HG03571 (cell line): ENCODE data around the gene FAM193A.
"Not testable (repeated sequence)": the region's sequence is repeated elsewhere in the genome, so short reads cannot be mapped to it uniquely, and the experiment has no call there.

Source experiments
- ATAC-seq: cut with Tn5 transposase; IDR thresholded peaks from one replicate; pipeline ENCODE4 v1.9.1; 2021; ENCODE audit not compliant: unreplicated experiment

Gene FAM193A

DNA sequence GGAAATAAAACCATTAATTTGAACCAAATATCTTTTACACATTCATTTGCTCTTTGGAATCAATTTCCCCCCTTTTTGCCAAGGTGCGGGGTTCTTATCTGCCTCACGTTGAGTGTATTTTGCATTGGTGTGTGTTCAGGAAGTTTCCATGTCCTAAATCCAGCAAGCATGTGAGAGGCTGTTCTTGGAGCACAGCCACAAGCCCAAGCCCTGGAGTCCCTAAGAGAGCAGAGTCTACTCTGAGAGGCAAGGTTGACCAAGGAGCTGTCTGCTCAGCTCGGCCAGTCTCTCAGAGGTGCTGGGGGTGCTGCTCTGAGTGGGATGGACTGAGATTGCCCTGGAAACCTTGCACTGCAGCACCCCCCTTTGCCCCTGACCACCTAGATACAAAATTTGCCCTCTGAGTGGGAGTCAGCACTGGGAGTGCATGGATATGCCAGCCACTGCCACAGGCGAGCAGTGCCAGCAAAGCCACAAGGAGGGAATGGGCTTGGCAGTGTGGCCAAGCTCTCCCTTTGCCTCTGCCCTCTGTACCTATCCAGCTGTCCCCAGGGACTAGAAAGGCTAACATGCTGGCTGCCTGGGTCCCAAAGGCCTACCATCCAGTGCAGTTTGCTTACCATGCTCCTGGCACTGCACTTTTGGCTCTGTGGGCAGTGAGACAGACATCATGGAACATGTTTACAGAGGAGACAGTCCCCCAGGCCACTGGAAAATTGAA is 20.5 kb upstream of the FAM193A start:
- no peak for ATAC-seq

DNA sequence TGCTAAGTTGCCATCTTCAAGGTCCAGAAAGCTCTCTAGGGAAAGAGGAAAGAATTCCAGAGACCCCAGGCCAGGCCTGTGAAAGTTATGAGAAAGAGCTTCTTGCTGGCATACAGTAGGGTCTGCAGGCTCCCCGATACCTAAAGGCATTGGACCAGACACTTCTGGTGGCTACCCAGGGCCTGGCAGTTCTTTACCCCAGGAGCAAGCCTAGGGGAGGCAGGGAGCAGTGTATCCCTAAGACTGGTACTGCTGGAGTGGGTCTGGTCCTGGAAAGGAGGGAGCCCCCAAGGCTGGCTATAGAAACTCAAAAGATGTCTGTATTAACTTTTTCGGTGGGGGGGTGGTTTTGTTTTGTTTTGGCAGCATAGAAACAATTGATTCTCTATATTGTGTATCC is 19.8 kb upstream of the FAM193A start:
- ATAC-seq, result no peak

DNA sequence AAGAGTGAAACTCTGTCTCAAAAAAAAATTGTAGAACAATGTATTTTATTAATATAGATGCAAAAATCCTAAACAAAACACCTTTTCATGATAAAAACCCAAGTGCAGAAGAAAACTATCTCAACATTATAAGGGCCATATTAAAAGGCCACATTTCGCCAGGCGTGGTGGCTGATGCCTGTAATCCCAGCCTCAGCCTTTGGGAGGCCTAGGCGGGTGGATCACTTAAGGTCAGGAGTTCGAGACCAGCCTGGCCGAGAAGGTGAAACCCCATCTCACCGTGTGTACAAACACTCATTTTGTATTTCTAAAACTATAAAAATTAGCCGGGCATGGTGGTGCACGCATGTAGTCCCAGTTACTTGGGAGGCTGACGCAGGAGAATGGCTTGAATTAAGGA is 9.9 kb upstream of the FAM193A start:
- no peak for ATAC-seq

DNA sequence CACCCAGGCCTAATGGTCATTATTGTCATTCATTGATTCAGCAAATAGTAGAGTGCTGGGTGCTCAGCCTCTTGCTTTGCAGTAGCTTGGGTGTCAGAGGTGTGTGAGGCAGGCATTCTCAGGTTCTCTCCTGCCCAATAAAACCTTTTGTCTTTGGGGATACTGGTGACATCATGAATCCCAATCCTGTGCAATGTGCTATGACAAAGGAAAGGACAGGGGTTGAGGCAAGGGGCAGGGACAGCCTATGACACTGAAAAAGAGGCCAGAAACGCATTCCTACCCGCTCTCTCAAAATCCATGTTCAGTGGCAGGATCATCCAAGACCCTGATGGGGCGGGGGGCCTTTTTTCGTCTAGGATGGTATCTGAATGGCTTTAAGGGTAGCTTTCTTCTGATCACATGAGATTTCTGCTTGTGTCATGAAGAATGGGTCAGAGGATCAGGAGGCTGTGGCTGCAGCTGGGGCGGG is 1.5 kb upstream of the FAM193A start:
- no peak for ATAC-seq

DNA sequence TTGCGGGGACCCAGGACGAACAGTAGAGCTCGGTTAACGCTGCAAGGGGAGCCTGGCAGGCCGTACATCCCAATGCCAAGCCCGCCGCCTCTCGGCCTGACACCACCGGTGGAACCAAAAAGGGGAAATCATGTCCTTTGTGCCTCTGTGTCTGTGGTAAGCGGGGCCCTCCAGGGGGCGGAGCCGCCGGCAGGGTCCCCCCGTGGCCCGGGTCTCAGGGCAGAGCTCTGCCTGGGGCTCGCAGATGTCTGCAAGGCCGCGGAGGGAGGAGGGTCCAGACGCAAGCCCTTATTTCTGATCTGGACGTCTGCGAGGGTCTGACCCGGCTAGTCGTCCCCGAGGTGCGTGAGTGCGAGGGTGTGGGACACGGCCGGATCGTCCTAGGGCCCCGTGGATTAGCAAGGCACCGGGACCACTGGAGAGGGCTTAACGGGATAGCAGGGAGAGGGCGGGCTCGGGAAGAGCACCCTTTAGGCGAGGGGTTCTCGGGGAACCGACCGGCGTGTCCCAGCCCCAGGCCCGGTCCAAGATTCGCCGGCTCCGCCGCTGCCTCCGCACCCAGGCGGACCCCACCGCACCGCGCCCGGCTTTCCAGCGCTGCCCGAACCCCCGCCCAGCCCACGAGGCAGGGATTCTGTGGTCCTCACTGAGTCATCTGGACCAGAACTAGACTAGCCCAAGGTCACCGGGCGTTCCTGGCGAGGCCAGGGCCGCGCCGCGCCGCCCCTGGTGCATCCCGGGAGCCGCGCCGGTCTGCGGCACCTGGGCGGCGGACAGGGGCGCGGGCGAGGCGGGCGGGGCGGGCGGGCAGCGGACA is 863 bp upstream of the FAM193A start:
- peak; percentile 5 for ATAC-seq

DNA sequence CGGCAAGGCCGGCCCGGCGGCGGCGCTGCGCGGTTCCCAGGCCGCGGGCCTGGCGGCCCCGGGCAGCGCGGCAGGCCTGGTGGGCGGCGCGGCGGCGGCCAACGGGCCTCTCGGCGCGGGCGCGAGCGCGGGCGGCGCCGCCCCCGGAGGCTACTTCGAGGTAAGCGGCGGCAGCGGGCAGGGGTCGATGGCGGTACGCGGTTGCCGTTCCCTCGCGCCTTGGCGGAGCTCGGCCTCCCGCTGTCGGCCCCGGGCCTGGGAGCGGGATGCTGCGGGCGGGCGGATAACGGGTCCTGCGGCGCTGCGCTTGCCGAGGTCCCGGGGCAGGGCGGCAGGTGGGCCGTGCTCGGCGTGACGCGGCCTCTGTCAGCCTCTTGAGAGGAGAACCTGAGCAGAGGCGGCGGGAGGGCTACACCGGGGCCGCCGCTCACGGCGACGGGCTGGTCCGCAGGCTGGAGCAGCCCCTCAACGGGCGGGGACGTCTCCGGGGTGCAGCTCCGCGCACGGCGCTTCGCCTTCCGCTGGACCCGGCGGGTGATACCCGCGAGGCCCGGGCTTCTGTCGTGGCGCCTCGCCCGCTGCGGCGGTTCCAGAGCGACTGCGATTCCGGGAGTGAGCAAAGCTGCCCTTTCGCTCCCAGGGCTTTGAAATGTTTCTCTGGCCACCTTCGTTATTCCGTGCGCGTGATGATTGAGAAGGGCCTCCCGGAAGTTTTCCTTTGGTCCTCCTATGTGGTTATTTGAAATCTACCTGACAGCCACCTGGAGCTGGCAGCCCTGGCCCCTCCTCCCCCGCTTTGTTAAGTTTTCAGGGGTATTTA is 774 bp downstream of the FAM193A start:
- peak; percentile 29 for ATAC-seq

DNA sequence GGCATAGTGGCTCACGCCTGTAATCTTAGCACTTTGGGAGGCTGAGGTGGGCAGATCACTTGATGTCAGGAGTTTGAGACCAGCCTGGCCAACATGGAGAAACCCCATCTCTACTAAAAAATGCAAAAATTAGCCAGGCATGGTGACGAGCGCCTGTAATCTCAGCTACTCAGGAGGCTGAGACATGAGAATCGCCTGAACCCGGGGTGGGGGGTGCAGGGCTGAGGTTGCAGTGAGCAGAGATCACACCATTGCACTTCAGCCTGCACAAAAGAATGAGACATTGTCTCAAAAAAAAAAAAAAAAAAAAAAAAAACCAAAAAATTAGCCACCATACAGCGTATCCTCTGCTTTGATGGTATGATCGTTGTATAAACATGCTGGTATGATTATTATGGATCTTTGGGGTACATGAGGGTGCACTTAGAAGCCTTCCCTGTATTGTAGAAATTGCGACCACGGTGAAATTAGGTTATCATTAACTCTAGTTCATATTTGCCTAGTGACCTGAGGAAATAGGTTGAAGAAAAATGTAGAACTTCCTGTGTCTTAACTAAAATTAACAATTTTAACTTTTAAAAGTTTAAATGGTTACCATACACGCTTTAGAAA is 7.2 kb downstream of the FAM193A start:
- ATAC-seq, result not testable (repeated sequence)

DNA sequence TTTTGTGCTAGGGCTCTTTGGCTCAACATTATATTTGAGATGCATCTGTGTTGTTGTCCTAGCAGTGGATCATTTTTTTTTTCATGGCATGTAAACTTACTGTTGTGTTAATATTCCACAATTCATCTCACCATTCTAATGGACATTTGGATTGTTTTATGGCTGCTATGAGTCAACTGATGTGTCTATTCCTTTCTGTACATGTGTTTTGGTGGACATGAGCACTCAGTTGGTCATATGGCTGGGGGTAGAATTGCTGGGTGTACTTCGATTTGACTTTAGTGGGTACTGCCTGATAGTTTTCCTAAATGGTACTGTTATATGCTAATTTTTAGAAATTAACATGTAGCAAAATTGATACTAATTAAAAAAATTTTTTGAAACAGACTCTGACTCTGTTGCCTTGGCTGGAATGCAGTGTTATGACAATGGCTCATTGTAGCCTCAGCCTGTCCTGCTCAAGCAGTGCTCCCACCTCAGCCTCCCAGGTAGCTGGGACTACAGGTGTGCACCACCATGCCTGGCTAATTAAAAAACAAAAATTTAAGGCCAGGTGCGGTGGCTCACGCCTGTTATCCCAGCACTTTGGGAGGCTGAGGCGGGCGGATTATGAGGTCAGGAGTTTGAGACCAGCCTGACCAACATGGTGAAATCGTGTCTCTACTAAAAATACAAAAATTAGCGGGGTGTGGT is 9.0 kb downstream of the FAM193A start:
- ATAC-seq, result no peak

DNA sequence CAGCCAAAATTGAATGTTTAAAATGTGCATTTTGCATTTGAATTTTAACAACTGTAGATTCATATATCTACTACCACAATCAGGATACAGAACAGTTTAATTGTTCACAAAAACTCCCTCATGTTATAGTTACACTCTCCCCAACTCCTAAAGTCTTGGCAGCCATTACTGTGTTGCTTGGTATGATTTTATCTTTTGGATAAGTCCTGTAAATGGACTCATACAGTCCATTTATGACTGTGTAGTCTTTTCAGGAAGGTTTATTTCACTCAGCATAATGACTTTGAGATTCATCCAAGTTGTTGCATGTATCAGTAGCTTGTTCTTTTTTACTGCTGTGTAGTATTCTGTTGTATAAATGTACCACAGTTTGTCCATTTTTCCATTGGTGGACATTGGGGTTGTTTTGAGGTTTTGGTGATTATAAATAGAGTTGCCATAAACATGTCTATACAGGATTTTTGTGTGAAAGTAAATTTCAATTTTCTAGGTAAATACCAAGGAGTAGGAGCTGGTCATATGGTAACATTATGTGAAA is 9.9 kb downstream of the FAM193A start:
- no peak for ATAC-seq

DNA sequence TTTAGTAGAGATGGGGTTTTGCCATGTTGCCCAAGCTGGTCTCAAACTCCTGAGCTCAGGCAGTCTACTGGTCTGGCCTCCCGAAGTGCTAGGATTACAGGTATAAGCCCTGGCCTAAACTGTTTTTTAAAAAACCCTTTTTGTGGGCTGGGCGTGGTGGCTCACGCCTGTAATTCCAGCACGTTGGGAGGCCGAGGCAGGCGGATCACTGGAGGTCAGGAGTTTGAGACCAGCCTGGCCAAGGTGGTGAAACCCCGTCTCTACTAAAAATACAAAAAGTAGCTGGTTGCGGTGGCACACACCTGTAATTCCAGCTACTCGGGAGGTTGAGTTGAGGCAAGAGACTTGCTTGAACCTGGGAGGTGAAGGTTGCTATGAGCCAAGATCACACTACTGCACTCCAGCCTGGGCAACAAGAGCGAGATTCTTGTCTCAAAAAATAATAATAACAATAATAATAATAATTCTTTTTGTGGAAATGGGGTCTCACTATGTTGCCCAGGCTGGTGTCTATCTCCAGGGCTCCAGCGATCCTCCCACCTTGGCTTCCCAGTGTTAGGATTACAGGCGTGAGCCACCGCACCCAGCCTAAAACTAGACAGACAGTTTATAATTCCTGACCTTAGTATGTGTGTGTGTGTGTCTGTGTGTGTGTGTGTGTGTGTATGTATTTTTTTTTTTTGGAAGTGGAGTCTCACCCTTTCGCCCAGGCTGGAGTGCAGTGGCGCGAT is 10.7 kb downstream of the FAM193A start:
- ATAC-seq, result not testable (repeated sequence)

DNA sequence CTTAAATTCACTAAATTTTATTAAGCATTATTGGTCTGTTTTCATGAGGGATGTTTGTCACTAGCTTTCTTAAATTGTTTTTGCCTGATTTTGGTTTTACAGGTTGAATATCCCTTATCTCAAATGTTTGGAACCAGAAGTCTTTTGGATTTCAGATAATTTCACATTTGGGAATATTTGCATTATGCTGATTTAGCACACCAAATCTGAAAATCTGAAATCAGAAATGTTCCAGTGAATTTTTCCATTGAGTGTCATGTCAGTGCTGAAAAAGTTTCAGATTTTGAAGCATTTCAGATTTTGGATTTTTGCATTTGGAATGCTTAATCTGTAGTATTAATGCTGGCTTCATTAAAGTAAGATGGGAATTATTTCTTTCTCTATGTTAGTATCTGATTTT is 14.7 kb downstream of the FAM193A start:
- no peak for ATAC-seq

DNA sequence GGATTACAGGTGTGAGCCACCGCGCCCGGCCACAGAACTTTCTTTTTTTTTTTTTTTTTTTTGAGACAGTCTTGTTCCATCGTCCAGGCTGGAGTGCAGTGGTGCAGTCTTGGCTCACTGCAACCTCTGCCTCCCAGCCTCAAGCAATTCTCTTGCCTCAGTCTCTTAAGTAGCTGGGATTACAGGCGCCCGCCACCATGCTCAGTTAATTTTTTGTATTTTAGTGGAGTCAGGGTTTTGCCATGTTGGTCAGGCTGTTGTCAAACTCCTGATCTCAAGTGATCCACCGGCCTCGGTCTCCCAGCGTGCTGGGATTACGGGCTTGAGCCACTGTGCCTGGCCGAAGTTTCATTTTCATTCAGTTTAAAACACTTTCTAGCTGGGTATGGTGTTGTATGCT is 16.4 kb downstream of the FAM193A start:
- ATAC-seq, result no peak

DNA sequence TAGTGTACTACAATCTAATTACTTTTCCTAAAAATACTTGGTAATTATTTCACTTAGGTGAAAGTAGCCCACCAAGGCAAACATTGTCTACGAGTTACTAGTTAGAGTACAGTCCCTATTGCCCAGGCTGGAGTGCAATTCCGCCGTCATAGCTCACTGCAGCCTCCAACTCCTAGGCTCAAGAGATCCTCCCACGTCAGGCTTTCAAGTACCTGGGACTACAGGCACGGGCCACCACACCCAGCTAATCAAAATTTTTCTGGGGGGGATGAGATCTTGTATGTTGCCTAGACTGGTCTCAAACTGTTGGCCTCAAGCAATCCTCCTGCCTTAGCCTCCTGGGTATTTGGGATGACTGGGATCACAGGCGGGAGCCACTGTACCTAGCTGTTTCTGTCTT is 21.9 kb downstream of the FAM193A start:
- ATAC-seq, result no peak

DNA sequence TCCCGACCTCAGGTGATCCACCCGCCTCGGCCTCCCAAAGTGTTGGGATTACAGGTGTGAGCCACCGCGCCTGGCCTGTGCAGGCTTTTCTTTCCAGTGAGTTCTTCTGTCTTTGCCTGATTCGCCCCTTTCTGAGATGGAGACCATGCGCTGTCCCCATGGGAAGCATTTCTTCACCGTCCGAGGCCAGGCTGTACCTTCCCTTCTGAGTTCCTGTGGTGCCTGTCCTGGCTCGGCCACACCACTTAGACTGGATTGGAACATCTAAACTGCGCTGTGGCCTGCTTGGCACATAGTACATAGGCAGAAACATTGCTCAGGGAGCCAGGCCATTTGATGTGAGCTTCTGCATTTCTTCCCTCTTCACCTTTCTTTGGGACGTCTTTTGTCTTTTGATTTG is 23.7 kb downstream of the FAM193A start:
- ATAC-seq, result no peak

DNA sequence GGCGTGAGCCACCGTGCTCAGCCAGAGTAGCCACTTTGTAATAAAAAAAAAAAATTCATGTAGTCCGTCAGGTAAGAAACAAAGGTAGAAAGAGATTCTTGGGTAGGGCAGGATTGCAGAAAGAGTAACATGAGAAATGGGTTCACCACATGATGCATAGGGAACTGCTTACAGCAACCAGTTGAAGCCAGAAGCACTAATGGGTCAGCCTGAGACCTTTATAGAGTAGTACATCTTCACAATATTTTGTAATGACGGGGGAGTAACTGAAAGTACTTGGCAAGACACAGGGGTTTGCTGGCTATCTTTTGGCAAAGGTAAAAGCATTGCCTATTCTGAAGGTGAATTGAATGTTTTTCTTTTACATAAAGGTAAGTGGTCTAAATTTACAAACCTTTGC is 29.1 kb downstream of the FAM193A start:
- ATAC-seq, result no peak

DNA sequence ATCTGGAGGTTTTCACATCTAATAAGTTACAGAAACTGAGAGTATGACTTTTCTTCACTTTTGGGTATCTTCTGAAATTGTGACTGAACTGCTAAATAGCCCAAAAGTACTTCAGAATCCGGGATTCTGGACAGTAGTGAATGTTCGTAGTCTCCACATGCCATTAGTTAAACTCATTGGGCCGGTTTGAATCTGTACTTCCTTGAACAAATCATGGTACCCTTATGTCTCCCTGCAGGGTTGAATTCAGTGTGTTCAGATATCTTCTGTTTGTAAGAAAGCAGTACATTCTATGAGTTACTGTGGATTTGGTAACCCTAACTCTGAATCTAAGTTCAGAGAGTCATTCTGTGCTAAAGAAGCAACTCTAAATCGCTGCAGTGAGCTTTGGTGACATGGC is 33.6 kb downstream of the FAM193A start:
- ATAC-seq, result no peak

DNA sequence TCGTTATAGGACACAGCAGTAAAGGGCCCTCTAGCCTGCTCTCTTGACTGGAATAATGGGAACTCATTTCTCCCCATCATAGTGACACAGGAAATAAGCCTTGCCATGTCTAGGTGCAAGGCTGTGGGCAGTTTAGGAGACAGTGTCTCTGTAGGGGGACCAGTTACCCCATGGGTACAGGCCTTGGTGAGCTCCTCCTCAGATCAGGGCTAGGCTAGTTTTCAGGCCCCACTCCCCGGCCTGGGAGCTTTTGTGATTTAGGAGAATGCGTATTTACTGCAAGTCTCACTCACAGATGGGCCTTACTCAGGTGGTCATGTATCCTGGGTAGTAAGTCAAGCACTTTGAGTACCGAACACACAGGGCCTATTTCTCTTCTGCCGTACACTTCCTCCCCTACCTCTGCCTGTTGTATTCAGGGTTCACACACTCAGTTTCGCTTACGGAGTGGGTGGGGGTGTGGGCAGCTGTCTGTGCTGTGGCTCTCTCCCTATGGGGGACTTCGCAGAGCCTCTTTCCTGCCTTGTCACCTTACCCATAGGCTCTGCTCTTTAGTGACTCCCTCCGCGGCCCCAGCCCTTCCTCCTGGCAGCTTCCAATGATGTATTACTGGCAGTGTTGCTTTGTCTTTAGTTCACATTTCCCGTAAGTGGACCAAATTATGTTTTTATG is 34.2 kb downstream of the FAM193A start:
- peak; percentile 85 for ATAC-seq

DNA sequence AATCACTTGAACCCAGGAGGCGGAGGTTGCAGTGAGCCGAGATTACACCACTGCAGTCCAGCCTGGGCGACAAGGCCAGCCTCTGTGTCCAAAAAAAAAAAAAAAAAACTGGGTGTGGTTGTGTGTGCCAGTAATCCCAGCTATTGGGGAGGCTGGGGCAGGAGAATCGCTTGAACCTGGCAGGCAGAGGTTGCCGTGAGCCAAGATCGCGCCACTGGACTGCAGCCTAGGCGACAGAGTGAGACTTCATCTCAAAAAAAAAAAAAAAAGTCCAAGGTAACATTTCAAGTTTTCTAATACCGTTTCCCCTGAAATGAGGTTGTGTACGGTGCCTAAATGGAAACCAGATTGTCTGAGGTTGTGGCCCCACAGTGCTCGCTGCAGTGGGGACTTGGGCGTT is 35.6 kb downstream of the FAM193A start:
- no peak for ATAC-seq

DNA sequence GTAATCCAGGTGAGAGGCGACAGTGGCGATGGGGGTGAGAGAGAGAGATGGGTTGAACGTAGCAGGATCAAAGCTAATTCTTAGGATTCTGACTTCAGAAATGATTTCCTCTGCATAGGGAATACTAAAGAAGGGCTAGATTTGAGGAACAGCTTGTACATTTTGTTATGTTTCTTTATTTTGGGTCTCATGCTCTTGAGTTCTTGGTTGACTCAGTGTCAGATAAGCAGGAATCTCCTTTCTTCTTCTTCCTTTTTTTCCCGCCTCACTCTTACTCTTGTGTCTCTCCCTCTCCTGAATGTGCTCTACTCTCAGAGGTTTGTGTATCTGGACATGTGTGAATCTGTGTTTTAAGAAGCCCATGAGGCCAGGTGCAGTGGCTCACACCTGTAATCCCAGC is 36.4 kb downstream of the FAM193A start:
- no peak for ATAC-seq
